ENCODE data around the gene PRKCH.

The PRKCH gene

DNA sequence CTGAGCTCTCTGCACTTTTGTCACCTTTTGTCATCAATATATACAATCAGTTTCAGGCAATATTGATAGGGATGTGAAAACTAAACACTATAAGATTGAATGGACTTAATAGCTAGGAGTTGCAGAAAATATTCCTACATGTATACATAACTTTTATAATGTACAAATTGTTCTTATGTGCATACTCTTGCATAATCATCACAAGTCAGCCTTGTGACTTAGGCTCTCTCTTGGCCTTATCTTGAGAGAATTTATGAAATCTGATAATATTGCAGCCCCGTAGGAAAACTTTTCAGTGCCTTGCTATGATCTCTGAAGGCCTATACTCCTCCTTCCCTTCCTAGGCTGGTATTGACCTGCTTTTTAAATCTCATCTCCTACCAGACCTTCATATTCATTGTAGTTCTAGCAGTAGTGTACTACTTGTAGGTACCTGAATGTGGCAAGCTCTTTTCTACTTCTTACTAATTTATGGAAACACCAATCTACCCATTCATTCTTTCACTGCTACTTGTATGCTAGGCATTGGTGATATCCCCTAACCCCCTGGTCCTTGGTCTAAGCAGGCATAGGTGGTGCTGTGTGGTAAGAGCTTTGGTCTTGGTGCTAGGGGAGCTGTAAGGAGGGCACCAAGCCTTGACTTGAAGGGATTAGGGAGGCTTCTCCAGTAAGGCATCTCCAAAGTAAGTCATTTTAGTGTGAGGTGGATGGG lies 100.0 kb downstream of the PRKCH start:
- DNase-seq (ENCODE audit: low read depth in 3 of 3), result no peak

GRCh38 chr14:61426048-61426447 lies 104.7 kb downstream of the PRKCH start:
- no peak for DNase-seq (ENCODE audit: low read depth in 3 of 3)

GRCh38 chr14:61428261-61428660 lies 106.9 kb downstream of the PRKCH start:
- no peak for DNase-seq (ENCODE audit: low read depth in 3 of 3)

DNA sequence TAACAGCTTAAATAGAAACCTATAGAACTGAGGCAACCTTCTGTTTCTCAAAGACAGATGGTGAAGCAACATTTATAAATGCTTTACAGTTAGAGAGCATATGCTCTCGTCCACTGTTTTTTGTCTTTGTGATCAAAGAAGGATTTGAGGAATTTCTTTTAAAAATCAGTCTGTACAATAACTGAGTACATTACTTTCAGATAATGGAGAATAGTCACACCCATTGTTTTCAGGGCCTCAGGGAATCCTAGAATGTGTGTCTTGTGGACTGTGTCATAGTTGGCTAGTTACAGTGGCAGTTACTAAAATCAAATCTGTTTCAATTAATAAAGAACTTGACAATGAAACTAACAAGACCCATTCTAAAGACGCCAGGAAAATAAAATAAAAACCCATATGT lies 107.9 kb downstream of the PRKCH start:
- DNase-seq (ENCODE audit: low read depth in 3 of 3), result no peak

GRCh38 chr14:61430066-61430757 lies 108.8 kb downstream of the PRKCH start:
- DNase-seq (ENCODE audit: low read depth in 3 of 3), result no peak

DNA sequence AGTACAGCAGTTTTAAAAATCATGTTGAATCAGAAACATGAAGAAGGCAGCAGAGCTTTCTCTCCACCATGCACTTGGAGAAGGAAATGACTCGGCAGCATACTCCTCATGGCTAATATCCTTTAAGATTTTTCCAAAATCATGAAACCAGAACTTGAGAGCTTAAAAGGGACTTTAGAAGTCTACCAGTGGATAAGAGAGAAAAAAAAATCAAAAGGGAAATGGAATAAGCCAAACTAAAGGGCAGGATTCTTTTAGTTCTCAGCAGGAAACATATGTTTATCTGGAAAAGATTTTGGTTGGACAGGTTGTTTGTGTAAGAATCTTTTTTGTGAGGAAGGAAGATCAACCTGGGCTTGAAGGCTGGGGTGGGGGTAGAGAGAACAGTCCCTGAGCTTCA lies 111.8 kb downstream of the PRKCH start:
- no peak for DNase-seq (ENCODE audit: low read depth in 3 of 3)

DNA sequence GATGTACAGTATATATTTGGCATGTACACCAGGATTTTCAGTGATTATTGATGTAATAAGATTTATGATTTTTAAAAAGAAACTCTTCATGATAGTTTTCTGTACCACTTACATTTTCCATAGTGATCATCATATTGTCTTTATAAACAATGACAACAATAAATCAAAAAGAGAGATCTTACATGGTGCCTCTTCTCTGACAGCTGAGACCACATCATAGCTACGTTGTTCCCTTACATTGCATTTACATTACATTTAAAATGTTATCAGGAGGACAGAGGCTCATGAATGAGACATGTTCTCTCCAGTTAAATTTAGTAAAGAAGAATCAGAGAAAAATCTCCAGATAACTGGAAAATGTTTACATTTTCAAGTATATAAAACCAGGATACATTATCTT lies 112.4 kb downstream of the PRKCH start:
- DNase-seq (ENCODE audit: low read depth in 3 of 3), result no peak

- DNase-seq (ENCODE audit: low read depth in 3 of 3), result no peak
Measured at GRCh38 chr14:61434311-61434710, 112.9 kb downstream of the PRKCH start.

DNA sequence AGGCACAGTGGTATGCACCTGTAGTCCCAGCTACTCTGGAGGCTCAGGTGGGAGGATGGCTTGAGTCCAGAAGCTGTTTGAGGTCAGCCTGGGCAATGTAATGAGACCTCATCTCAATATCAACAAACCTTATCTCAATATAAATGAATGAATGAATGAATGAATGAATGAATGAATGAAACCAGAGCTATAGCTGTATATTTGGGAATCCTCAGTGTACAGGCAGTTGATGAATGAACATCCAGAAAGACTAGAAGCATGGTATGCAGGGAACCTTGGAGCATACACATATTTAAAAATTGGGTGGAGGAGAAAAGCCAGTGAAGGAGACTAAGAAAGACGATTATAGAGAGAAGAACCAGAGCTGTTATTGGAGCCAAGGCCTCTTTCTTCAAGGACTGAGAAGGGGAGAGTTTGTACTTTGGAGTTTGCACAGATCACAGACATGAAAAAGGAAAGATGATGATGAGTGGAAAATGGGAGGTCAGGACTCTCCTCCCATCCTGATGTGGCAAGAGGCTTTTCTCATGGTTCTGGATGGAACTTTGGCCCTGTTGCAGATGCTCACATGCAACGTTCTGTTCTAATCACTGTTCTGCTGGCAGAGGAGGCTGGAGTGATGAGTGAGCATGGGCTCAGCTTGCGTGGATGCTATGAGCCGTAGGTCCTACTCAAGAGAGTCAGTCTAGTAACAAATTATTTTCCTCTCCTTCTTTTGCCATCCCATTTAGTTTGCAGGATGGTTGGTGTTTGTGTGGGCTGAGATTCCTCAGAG lies 114.4 kb downstream of the PRKCH start:
- no peak for DNase-seq (ENCODE audit: low read depth in 3 of 3)

GRCh38 chr14:61437381-61437780 lies 116.0 kb downstream of the PRKCH start:
- DNase-seq (ENCODE audit: low read depth in 3 of 3), result no peak

GRCh38 chr14:61438036-61438435 lies 116.7 kb downstream of the PRKCH start:
- no peak for DNase-seq (ENCODE audit: low read depth in 3 of 3)

DNA sequence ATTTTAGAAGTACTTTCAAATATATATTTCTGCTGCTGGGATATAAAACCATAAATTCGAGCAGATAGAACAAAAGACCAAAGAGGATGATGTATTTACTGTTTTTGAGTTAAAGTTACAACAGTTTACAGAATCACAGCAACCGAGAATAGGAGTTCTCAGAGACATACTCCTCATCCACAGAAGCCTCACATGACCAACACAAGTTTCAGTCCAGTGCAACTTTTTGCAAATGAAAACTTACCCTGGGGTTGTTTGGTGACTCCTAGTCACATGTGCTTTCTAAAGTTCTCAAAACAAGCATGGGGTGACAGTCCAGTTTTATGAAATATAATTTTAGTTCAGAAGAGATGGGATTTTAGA lies 117.1 kb downstream of the PRKCH start:
- no peak for DNase-seq (ENCODE audit: low read depth in 3 of 3)

- DNase-seq (ENCODE audit: low read depth in 3 of 3), result peak in 1 of 3 experiments; percentile 24
Measured at GRCh38 chr14:61438860-61439765, 117.7 kb downstream of the PRKCH start.

DNA sequence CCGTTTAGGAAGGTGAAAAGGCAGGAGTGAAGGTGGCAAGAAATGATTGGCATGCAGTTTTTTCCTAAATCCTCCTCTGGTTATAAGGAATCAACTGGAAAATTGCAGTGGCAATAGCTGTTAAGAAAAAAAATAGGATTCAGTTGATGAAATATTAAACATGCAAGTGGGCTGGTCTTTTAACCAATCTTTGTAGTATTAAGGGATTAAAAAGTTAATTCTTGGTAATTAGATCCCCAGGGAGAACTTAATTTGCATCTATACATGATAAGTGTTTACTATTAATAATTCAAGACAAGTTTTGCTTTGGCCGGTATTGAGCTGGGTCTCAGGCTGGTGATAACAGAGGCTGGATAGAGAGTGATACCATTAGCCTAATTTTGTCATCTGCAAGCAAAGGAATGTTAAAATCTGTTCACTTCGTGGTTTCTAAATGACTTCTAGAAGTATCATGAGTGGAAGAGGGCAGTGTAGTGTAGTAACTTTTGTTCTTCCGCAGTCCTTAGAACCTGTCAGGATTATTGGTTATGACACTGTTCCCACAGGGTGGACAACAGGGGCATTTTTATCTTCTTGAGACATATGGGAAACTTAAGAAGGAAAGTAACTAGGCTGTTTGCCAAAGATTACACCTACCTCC lies 118.5 kb downstream of the PRKCH start:
- no peak for DNase-seq (ENCODE audit: low read depth in 3 of 3)

DNA sequence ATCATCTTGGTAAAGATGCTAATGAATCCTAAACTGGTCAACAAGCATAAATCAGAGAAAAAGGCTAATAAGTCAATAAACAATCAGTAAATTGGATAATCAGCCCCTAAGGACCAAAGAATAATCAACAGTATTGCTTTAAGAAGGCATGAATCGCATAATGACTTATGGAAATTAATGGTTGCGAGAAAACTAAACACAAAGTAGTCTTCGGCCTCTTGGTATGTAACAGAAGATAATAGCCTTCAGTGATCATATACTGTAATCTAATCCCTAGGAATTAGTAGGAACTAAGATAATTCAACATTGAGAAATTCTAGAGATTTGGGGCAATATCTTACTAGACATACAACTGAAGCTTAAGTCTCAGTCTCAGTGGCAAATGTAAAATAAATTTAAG lies 122.1 kb downstream of the PRKCH start:
- DNase-seq (ENCODE audit: low read depth in 3 of 3), result no peak

DNA sequence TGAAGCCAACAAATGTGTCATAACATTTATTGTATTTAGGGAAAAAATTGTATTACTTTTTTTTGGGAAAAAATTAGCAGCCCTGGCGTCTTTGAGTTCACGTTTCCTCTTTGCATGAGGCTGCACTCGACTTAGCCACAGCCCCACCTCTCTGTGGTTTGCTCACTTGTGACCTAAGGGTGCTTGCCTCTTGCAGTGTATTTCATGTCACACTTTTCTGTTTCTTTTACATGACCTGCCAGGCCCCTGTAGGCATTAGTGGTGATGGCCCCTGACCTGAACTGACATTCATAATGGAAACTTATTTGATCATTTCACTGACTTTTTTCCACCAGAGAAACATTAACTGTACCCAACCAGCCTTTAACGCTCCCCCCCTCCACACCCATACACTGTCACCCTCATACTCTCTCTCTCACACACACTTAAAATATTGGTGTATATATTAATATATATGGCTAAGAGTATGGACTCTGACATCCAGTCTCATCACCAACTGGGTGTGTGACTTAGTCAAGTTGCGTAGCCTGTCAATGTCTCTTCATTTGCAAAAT lies 122.9 kb downstream of the PRKCH start:
- DNase-seq (ENCODE audit: low read depth in 3 of 3), result peak in 2 of 3 experiments; percentile 46 to 63

DNA sequence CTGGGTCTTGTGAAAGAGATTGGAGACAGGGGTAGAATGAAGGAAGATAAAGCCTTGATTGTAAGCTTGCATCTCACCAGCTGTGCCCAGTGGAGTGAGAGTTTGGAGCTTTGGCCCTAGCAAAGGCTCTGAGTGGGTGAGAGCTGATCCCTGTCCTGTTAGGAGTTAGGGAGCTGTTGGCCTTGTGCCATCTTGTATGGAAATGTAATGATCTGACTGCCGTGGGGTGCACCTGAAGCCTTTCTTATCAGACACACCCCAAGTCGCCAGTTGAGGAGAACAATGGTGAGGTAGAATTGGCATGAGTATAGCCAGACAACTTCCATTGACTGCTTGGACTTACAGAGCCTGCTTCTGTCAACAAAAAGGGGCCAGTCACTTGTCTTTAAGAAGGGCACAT lies 130.1 kb downstream of the PRKCH start:
- no peak for DNase-seq (ENCODE audit: low read depth in 3 of 3)

DNA sequence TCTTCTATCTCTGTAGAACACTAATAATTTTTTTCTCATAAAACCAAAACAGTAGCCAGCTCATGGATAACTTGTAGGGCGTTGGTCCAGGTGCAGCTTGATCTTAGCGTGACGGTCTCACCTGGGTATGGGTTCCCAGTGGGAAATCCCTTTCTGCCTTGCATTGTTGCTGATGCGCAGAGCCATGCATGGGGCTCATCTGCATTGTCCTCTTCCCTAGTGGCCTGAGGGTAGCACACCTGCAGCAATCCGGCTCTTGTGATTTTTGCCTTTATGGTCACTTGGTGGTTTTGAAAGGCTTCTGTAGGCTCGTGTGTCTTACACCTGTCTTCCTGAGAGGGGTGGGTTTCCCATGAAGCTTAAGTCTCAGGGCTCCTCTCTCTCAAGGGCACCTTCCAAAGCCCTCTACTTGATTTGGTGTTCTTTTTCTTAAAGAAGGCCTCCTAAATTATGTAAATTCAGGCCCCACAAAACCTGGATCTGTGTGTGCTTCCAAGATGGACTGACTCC lies 130.6 kb downstream of the PRKCH start:
- no peak for DNase-seq (ENCODE audit: low read depth in 3 of 3)

- DNase-seq (ENCODE audit: low read depth in 3 of 3), result peak in 1 of 3 experiments; percentile 49
Measured at GRCh38 chr14:61452452-61452851, 131.1 kb downstream of the PRKCH start.

- DNase-seq (ENCODE audit: low read depth in 3 of 3), result no peak
Measured at GRCh38 chr14:61453103-61453767, 131.9 kb downstream of the PRKCH start.
